ENCODE data around the gene TMIGD1. TPM values are rescaled to one million over a fixed set of nuclear protein-coding genes. Genes with fewer than 3 reads are reported as not detected.
A peak's percentile ranks its signal among the peaks of the same experiment; 100 is the strongest.

The TMIGD1 gene
- total and polyA plus RNA-seq, 2 experiments from 2014 or later, result not detected

DNA sequence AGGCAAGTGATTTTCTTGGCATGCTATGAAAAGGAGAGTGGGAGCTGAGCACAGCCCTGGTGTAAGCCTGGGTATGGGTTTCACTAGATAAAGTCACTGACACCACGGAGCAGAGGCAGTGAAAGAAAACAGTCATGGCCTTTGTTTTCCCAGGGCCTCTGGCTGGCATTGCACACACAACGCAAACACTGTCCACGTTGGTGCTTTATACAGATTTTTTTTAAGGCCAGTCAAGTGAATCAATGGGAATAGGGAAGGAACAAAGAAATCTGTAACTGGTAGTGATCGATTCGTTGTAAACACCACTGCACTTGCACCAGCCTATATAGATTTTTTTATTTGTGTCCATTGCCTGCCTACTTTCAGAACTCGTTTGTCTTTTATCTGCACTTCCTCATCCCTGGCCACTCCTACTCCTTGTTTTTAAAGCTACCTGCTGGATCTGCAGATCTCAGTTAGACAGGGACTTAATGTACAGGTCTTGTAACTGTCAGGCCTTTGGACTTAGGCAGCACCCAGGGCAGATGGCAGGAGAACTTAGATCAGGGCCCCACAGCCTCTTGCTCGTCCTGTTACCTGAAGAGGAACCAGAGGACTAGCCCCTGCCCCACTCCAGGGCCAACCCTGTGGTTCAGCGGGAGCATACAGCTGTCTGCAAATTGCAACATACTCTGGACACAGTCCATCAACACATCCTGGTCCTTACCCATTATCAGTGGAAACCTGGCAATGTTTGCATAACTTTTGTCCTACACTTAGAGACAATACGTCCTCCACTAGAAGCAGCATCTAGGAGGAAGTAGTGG is 10.6 kb upstream of the TMIGD1 start:
- Histone ChIP-seq H4K20me1 (replicated peaks; ENCODE audit: insufficient read depth) (no peaks in the 10 kb centered on the region), H3F3A (replicated peaks; ENCODE audit: low read depth) (no peaks in the 10 kb centered on the region), H3K79me2 (replicated peaks; ENCODE audit: insufficient read depth) (no peaks in the 10 kb centered on the region), H2AFZ (peak overlapping the region; percentile 28; the same call in 1 of the 2 replicates), H3K4me2 (no peak overlapping the region), H3K4me1 (ENCODE audit: insufficient read depth) (no peaks in the 10 kb centered on the region), H3K27me3 (ENCODE audit: insufficient read depth) (no peaks in the 10 kb centered on the region), H3K36me3 (ENCODE audit: insufficient read depth) (no peaks in the 10 kb centered on the region), H3K27ac (ENCODE audit: low read depth) (no peak overlapping the region), H3K4me3 (no peak overlapping the region), H3K9me2 (ENCODE audit: insufficient read depth) (no peaks in the 10 kb centered on the region)
- H3K4me1 Mint-ChIP-seq, result peaks cover 13% of the 10 kb centered on the region
- H3K27ac Mint-ChIP-seq, result no peak overlapping the region
- TF ChIP-seq NANOG (IDR thresholded peaks at IDR 0.05; ENCODE audit: borderline replicate concordance), result no peak
- no peak for TF ChIP-seq ZNF462 (CRISPR knock-in tag; IDR thresholded peaks at IDR 0.05)
- no peak for TF ChIP-seq EZH2phosphoT487 (IDR thresholded peaks at IDR 0.05; ENCODE audit: unreplicated experiment)
- no peak for TF ChIP-seq POLR2AphosphoS5 (IDR thresholded peaks at IDR 0.05; ENCODE audit: low read depth)
- TF ChIP-seq EZH2 (IDR thresholded peaks at IDR 0.05; ENCODE audit: low read depth, unreplicated experiment), result no peak
- TF ChIP-seq JUNB (IDR thresholded peaks at IDR 0.05; ENCODE audit: unreplicated experiment), result no peak
- no peak for TF ChIP-seq CREB1 (CRISPR knock-in tag; IDR thresholded peaks at IDR 0.05; ENCODE audit: low read depth)
- TF ChIP-seq, protein P1, sequence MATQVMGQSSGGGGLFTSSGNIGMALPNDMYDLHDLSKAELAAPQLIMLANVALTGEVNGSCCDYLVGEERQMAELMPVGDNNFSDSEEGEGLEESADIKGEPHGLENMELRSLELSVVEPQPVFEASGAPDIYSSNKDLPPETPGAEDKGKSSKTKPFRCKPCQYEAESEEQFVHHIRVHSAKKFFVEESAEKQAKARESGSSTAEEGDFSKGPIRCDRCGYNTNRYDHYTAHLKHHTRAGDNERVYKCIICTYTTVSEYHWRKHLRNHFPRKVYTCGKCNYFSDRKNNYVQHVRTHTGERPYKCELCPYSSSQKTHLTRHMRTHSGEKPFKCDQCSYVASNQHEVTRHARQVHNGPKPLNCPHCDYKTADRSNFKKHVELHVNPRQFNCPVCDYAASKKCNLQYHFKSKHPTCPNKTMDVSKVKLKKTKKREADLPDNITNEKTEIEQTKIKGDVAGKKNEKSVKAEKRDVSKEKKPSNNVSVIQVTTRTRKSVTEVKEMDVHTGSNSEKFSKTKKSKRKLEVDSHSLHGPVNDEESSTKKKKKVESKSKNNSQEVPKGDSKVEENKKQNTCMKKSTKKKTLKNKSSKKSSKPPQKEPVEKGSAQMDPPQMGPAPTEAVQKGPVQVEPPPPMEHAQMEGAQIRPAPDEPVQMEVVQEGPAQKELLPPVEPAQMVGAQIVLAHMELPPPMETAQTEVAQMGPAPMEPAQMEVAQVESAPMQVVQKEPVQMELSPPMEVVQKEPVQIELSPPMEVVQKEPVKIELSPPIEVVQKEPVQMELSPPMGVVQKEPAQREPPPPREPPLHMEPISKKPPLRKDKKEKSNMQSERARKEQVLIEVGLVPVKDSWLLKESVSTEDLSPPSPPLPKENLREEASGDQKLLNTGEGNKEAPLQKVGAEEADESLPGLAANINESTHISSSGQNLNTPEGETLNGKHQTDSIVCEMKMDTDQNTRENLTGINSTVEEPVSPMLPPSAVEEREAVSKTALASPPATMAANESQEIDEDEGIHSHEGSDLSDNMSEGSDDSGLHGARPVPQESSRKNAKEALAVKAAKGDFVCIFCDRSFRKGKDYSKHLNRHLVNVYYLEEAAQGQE (IDR thresholded peaks at IDR 0.05; ENCODE audit: unreplicated experiment), result no peak
- TF ChIP-seq ZNF114 (CRISPR knock-in tag; IDR thresholded peaks at IDR 0.05), result no peak
- no peak for TF ChIP-seq ZNF331 (CRISPR knock-in tag; IDR thresholded peaks at IDR 0.05; ENCODE audit: low read depth)
- TF ChIP-seq, protein P2, sequence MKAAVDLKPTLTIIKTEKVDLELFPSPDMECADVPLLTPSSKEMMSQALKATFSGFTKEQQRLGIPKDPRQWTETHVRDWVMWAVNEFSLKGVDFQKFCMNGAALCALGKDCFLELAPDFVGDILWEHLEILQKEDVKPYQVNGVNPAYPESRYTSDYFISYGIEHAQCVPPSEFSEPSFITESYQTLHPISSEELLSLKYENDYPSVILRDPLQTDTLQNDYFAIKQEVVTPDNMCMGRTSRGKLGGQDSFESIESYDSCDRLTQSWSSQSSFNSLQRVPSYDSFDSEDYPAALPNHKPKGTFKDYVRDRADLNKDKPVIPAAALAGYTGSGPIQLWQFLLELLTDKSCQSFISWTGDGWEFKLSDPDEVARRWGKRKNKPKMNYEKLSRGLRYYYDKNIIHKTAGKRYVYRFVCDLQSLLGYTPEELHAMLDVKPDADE (IDR thresholded peaks at IDR 0.05), result no peak
- ATAC-seq (no peak), DNase-seq (ENCODE audit: low spot score) (no peak)
- peaks cover 6% of the 10 kb centered on the region for H3K27me3 Mint-ChIP-seq (ENCODE audit: insufficient read depth, low read depth, poor library complexity)
- H3K9me3 Mint-ChIP-seq, result no peaks in the 10 kb centered on the region; the same call in 2 of the 3 replicates
- H3K4me3 Mint-ChIP-seq, result no peak overlapping the region
- H3K36me3 Mint-ChIP-seq (ENCODE audit: low read depth), result no peaks in the 10 kb centered on the region

Data from GM23338 (cell line).